ENCODE results near the gene FCGBP. TPM values are rescaled to one million over a fixed set of nuclear protein-coding genes. Genes with fewer than 3 reads are reported as not detected.

Gene FCGBP
- total RNA-seq, 1 experiment from 2014 or later: 5.7 TPM

GRCh38 chr19:39971380-39972035, 37.1 kb upstream of the FCGBP start:
- Histone ChIP-seq H3K27me3 (ENCODE audit: insufficient read depth, low read length) (no peaks in the 10 kb centered on the region), H2AFZ (ENCODE audit: low read depth, low read length, poor library complexity, severe bottlenecking) (no peak overlapping the region), H3K4me3 (replicated peaks in 1 of 2; ENCODE audit: low read depth in 1 of 2, low read length in 2 of 2) (peak overlapping the region; percentile 62 to 100), H3K36me3 (ENCODE audit: control insufficient read depth in 1 of 2, insufficient read depth in 2 of 2, low read length in 2 of 2) (peaks cover 30 to 32% of the 10 kb centered on the region in 2 experiments), H4K20me1 (ENCODE audit: insufficient read depth) (no peaks in the 10 kb centered on the region), H3K9ac (ENCODE audit: low read length) (peak overlapping the region; percentile 99), H3K79me2 (ENCODE audit: insufficient read depth, low read length) (peaks cover 62% of the 10 kb centered on the region), H3K4me1 (ENCODE audit: control insufficient read depth in 1 of 2, insufficient read depth in 2 of 2, low read length in 2 of 2) (peaks cover 6 to 18% of the 10 kb centered on the region in 2 experiments), H3K4me2 (ENCODE audit: low read length) (peak overlapping the region; percentile 99), H3K9me2 (ENCODE audit: insufficient read depth) (no peaks in the 10 kb centered on the region), H3K27ac (ENCODE audit: low read depth, low read length) (peak overlapping the region; percentile 82), H3K9me3 (ENCODE audit: control insufficient read depth in 1 of 2, insufficient read depth in 1 of 2, low read depth in 1 of 2, low read length in 2 of 2) (no peaks in the 10 kb centered on the region)
- ATAC-seq (peak; percentile 9), DNase-seq (ENCODE audit: low read depth, low spot score) (no peak)
- POLR2A ChIA-PET: interaction anchor here (1.0 to 1.5 kb wide), 4 partner anchors 10 to 536 kb away, joined by 4 to 7 read pairs (median 6); partner anchors contain the start of genes RPS16 and ZNF546
- CTCF ChIA-PET: interaction anchor here (1.2 to 1.7 kb wide), 8 partner anchors 10 to 246 kb away, joined by 3 to 10 read pairs (median 4); partner anchors contain the start of genes FBL and TTC9B
- RAD21 ChIA-PET (ENCODE audit: low non-redundant PET in 1 of 2, low total read pairs in 2 of 2, uncharacterized antibody in 2 of 2, unreplicated experiment in 2 of 2): no interaction called here
- 0 out of 2 replicates have a peak, but pooled peaks have one; percentile 35 for TF ChIP-seq ZFX (IDR thresholded peaks at IDR 0.05)
- TF ChIP-seq ATF3 (IDR thresholded peaks at IDR 0.05): no peak
- no peak for TF ChIP-seq YY1 (IDR thresholded peaks at IDR 0.05; ENCODE audit: extremely low read depth, insufficient replicate concordance, low read depth, low read length)
- 0 out of 2 replicates have a peak, but pooled peaks have one; percentile 3 for TF ChIP-seq EGR1 (IDR thresholded peaks at IDR 0.05; ENCODE audit: low read depth)
- BruUV-seq (replicated peaks): TSS peak; percentile 76
- intact Hi-C loops (cut with micrococcal nuclease): loop anchor here (2.0 kb wide), 1 partner anchor 179 kb away; no protein-coding TSS in a partner anchor

- Histone ChIP-seq H3K4me3 (replicated peaks in 1 of 2; ENCODE audit: low read depth in 1 of 2, low read length in 2 of 2) (peak within 1 kb of the TSS; percentile 62 to 100), H3K4me2 (ENCODE audit: low read length) (peak within 1 kb of the TSS; percentile 99), H3K27ac (ENCODE audit: low read depth, low read length) (peak within 1 kb of the TSS; percentile 82), H4K20me1 (ENCODE audit: insufficient read depth) (no peaks in the 10 kb centered on the region), H3K9me3 (ENCODE audit: control insufficient read depth in 1 of 2, insufficient read depth in 1 of 2, low read depth in 1 of 2, low read length in 2 of 2) (no peaks in the 10 kb centered on the region), H3K4me1 (ENCODE audit: control insufficient read depth in 1 of 2, insufficient read depth in 2 of 2, low read length in 2 of 2) (peaks cover 6 to 18% of the 10 kb centered on the region in 2 experiments), H2AFZ (ENCODE audit: low read depth, low read length, poor library complexity, severe bottlenecking) (no peak within 1 kb of the TSS), H3K27me3 (ENCODE audit: insufficient read depth, low read length) (no peaks in the 10 kb centered on the region), H3K36me3 (ENCODE audit: control insufficient read depth in 1 of 2, insufficient read depth in 2 of 2, low read length in 2 of 2) (peaks cover 30 to 32% of the 10 kb centered on the region in 2 experiments), H3K9ac (ENCODE audit: low read length) (peak within 1 kb of the TSS; percentile 99), H3K9me2 (ENCODE audit: insufficient read depth) (no peaks in the 10 kb centered on the region), H3K79me2 (ENCODE audit: insufficient read depth, low read length) (peaks cover 62% of the 10 kb centered on the region)
- DNase-seq (ENCODE audit: low read depth, low spot score) (peak; percentile 98), ATAC-seq (peak; percentile 98)
- intact Hi-C loops (cut with micrococcal nuclease): loop anchor here (2.0 kb wide), 1 partner anchor 178 kb away; no protein-coding TSS in a partner anchor
- ChIA-PET RAD21 (ENCODE audit: low non-redundant PET in 1 of 2, low total read pairs in 2 of 2, uncharacterized antibody in 2 of 2, unreplicated experiment in 2 of 2) (interaction anchor here in 1 of 2 experiments (0.6 kb wide), 1 partner anchor 600 kb away, joined by 6 read pairs; no protein-coding TSS in a partner anchor), CTCF (interaction anchor here (1.2 to 1.7 kb wide), 8 partner anchors 9 to 247 kb away, joined by 3 to 10 read pairs (median 4); partner anchors contain the start of genes FBL and TTC9B), POLR2A (interaction anchor here (0.6 to 1.5 kb wide), 8 partner anchors 10 to 535 kb away, joined by 3 to 7 read pairs (median 4); partner anchors contain the start of genes RPS16, ZNF546 and ZNF780A)
- BruUV-seq (replicated peaks): no TSS peak
- no peak for TF ChIP-seq REST (IDR thresholded peaks at IDR 0.05; ENCODE audit: low read depth)
- TF ChIP-seq EGR1 (IDR thresholded peaks at IDR 0.05; ENCODE audit: low read depth): peak; percentile 40; the same call in 1 of the 2 replicates
- TF ChIP-seq POLR2A (IDR thresholded peaks at IDR 0.05; ENCODE audit: borderline replicate concordance, extremely low read depth, insufficient read depth, insufficient read length): peak; percentile 77
- peak; percentile 50 for TF ChIP-seq SP1 (IDR thresholded peaks at IDR 0.05; ENCODE audit: low read depth)
- no peak for TF ChIP-seq ZBTB33 (IDR thresholded peaks at IDR 0.05; ENCODE audit: extremely low read depth, insufficient replicate concordance, low read length)
- TF ChIP-seq MAX (IDR thresholded peaks at IDR 0.05): peak; percentile 95
- peak; percentile 91 for TF ChIP-seq SIN3A (IDR thresholded peaks at IDR 0.05; ENCODE audit: low read depth)
Measured at GRCh38 chr19:39970675-39971379, 36.4 kb upstream of the FCGBP start, which contains the start of gene PSMC4. Gene PSMC4, plus strand, starts transcription at chr19:39971165. Its CDS starts 38 bp downstream, at chr19:39971203.

Data from HCT116 (cell line).